Right ventricle myocardium inferior (tissue), 1 donor: ENCODE results near the gene IGDCC3. TPM values are rescaled to one million over a fixed set of nuclear protein-coding genes. Genes with fewer than 3 reads are reported as not detected.
"Not testable (repeated sequence)": the region's sequence is repeated elsewhere in the genome, so short reads cannot be mapped to it uniquely, and the experiment has no call there.

Experiments
- ATAC-seq: fragments of 200-7000 bp; cut with Tn5 transposase; one replicate; pipeline ENCODE4 v1.9.1; 2020; ENCODE audit warnings: mild to moderate bottlenecking, moderate library complexity
- DNase-seq: peaks from one replicate; pipeline ENCODE4 v3.0.0; 2021; ENCODE audit errors: missing footprints
- intact Hi-C: fragments of 100-400 bp; cut with DNase I; formaldehyde crosslinking; loops from one replicate; pipeline ENCODE4 v1.11.0; 2022
- total RNA-seq: library from RNA; stranded (reverse); fragmentation: NEBNext Ultra II Directional; extraction: Animal tissue kit (Norgen Biotek cat#: 25700); gene quantifications from one replicate; pipeline ENCODE4 v1.2.1, GENCODE V29; 2021
- donor health status: DM: no; HTN: yes; CAD: no; lungs with severe emphysema.

Gene IGDCC3
- total RNA-seq, 1 donor from 2014 or later: 0.43 TPM

- no peak for DNase-seq
- peak; percentile 26 for ATAC-seq
- intact Hi-C loops: no loop called here
Measured at GRCh38 chr15:65408324-65409035, 30.7 kb upstream of the IGDCC3 start.

DNA sequence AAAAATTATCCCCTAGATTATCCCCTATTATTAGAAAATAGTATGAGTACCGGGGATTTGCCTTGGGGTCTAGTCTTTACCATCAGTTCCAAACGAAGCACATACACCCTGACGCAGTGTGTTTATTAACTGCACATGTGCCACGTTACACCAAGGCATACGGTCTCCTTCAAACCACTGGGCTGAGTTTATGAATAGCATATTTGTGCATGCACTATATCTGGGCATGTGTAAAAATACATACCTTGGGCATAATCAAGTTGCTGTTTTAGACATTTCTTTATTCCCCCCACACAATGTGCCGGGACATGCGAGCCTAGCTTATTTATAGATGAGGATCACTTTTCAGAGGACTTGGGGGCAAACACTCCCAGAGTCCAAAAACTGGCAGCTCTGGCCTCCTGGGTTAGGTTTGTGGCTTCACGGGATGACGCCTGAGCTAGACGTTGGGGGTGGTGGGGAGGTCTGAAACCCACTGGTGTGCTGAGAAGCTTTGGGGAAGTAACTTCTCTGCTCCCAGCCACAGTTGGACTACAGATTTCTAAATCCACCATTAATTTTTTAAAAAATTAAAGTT is 28.7 kb upstream of the IGDCC3 start:
- no peak for ATAC-seq
- no peak for DNase-seq
- intact Hi-C loops: no loop called here

DNA sequence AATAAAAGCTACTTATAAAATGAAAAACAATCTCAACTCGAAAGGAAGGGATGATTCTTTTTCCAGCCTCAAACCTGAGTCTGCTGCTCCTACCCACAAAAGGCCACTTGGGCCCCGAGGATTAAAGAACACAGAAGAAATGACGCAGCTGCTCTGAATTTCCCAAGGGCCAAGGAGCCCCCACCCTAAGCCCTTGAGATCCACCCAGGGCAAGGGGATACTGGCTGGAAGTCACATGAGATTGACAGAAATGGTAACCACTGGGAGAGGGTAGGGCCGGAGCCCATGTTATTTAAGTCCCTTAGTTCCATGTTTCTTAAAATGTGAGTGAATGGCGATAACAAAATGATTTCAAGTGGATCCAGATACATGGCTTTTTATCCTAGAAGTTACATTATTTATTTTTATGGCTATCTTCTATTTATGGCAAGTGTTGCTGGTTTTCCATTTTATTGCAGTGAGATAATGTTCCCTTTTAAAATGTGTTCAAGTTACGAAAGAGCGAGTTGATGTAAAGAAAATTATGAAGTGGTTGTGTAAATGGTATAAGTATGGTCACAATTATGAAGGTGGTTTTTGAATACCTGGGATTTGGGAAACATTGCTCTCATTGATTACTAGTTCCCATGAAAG is 28.1 kb upstream of the IGDCC3 start:
- ATAC-seq: no peak
- DNase-seq: no peak
- intact Hi-C loops: no loop called here

GRCh38 chr15:65404186-65404872 is 26.5 kb upstream of the IGDCC3 start:
- intact Hi-C loops: loop anchor here (5.0 kb wide), 1 partner anchor 87 kb away; no protein-coding TSS in a partner anchor
- ATAC-seq (no peak), DNase-seq (no peak)

GRCh38 chr15:65402961-65403360 is 25.2 kb upstream of the IGDCC3 start:
- no peak for DNase-seq
- intact Hi-C loops: loop anchor here (5.0 kb wide), 1 partner anchor 86 kb away; no protein-coding TSS in a partner anchor
- no peak for ATAC-seq

DNA sequence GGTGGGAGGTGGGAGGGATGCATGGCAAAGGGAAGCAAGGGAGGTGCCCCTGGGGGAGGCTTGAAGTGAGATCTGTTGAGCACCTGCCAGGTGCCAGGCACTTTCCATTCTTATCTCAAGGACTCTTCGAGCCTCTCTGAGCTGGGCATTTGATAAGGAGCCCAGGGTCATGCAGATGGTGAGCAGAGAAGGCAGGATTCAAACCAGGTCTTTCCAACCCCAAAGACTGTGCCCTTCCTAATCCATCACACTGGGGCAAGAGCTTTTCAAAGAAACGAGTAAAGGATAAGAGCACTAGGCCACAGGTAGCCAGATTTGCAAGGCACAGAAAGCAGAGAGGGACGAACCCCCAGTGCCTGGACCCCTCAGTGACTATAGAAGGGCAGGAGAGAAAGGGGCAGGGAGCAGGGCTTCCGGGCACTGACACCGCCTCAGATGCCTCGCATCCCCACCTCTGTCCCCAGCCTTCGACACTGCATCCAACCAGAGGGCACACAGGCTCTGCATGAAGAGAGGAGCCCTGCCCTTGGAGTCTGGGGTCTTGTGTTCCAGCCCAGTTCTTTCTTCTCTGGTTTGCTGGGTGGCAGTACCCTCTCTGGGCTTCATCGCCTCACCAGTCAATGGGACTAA is 23.9 kb upstream of the IGDCC3 start:
- intact Hi-C loops: loop anchor here (5.0 kb wide), 1 partner anchor 84 kb away; no protein-coding TSS in a partner anchor
- peak; percentile 11 for ATAC-seq
- DNase-seq: peak; percentile 34

GRCh38 chr15:65400760-65401610 is 23.2 kb upstream of the IGDCC3 start:
- intact Hi-C loops: loop anchor here (5.0 kb wide), 1 partner anchor 84 kb away; no protein-coding TSS in a partner anchor
- peak; percentile 82 for ATAC-seq
- DNase-seq: peak; percentile 79

DNA sequence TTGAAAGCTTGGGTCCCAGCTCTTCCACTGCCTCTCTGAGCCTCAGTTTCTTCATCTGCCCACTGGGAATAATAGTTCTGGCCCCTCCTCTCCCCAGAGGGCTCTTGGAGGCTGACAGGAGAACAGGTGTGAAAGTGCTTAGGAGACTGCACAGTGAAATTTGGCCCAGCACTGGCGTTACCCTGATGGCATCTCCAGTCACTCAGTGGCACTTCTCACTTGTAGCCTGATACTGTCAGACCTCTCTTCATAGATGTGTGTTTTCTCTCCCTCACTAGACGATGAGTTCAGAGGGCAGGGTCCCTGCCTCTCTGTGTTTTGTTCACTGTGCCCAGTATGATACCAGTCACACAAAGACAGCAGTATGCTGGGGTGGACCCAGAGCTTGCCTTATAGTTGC is 22.2 kb upstream of the IGDCC3 start:
- ATAC-seq (peak; percentile 9), DNase-seq (no peak)
- intact Hi-C loops: loop anchor here (5.0 kb wide), 1 partner anchor 83 kb away; no protein-coding TSS in a partner anchor

- intact Hi-C loops: no loop called here
- DNase-seq (peak; percentile 11), ATAC-seq (no peak)
Measured at GRCh38 chr15:65399001-65399706, 21.4 kb upstream of the IGDCC3 start.

GRCh38 chr15:65398486-65398885 is 20.7 kb upstream of the IGDCC3 start:
- intact Hi-C loops, ATAC-seq: not testable (repeated sequence)

GRCh38 chr15:65396965-65397317 is 19.1 kb upstream of the IGDCC3 start:
- peak; percentile 4 for DNase-seq
- intact Hi-C loops: no loop called here
- ATAC-seq: no peak

More at GRCh38 chr15:65398486-65398885, 20.7 kb upstream of the IGDCC3 start:
- peak; percentile 1 for DNase-seq

DNA sequence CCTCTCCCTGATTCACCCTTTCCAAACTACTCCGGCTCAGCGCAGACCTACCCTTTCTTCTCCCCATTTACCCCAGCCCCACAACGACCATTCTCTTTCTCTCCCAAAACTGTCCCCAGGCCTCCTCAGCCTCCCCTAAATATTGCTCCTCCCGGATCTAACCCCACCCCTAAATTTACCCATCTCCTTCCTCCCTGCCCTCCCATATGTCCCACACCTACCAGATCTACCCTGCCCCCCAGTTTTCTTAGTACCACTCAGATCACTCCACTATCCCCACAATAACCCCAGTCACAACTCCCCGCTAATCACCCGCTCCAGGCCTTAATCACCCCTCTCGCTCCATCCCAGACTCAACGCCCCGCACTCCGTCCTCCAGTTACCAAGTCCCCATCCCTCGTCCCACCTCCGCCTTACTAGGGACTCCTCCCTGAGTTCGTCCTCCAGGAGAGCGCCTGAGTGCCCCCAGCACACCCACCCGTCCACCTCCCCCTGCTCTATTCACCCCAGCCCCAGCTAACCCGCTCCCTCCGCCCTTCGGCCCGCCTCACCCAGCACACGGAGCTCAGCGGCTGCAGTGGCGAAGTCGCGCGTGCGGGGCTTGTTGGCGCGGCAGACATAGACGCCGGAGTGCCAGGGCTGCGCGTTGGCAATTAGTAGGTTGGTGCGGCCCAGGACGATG is 18.6 kb upstream of the IGDCC3 start:
- intact Hi-C loops: no loop called here
- peak; percentile 31 for DNase-seq
- ATAC-seq: no peak

- intact Hi-C loops: no loop called here
- ATAC-seq (no peak), DNase-seq (peak; percentile 25)
Measured at GRCh38 chr15:65395567-65396202, 17.9 kb upstream of the IGDCC3 start.

DNA sequence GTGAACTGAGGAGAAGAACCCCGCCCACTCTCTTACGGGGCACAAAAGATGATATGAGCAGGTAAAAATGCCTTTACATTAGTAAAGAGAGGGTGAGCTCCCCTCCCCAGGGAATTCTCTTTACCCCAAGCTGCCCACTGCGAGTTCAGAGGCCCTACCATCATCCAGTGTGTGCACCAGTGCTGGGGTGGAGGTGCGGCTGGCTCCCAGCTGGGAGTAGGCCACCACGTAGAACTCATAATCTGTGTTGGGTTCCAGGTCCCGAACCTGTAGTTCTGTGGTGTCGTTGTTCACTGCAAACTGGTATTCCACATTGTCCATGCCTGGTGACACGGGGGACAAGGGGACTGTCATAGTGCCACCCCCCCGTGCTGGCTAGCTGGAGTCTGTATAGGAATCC is 17.1 kb upstream of the IGDCC3 start:
- intact Hi-C loops: no loop called here
- DNase-seq (peak; percentile 27), ATAC-seq (no peak)

- intact Hi-C loops: no loop called here
- DNase-seq (no peak), ATAC-seq (no peak)
Measured at GRCh38 chr15:65394280-65394789, 16.5 kb upstream of the IGDCC3 start.

DNA sequence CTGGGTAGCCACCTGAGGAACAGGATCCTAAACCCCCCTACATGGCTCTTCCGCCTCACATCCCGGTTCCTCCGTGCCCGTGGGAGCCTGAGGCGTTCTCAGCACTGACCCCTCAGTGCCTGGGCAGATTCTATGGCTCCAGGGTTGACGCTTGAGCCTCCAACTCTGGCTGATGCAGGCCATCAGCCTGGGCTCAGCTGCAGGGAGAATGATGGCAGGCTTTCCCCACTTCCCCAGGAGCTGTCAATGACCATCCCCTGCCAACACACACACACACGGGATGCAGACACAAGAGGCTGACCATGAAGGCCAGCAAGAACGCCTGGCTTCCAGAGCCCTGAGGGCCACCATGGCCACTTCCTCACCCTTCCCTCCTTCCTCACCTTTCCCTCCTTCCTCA is 15.8 kb upstream of the IGDCC3 start:
- ATAC-seq: no peak
- intact Hi-C loops: no loop called here
- DNase-seq: peak; percentile 8
